A673 (cell line): Measurements from ENCODE around the gene AQP4.

Source experiments
- CTCF ChIP-seq: fragments of 300-800, 200-600 bp; sonication (generic); conservative IDR thresholded peaks from 2 replicates; pipeline ENCODE4 v1.5.1; 2017; ENCODE audit warnings: low read depth, mild to moderate bottlenecking, antibody characterized with exemption, low read length, moderate library complexity, mixed read lengths
- EZH2 ChIP-seq: fragments of 200-600 bp; sonication (generic); IDR thresholded peaks from 2 replicates; pipeline ENCODE4 v1.6.1; 2017; ENCODE audit warnings: borderline replicate concordance, low read depth, mild to moderate bottlenecking, mixed read lengths, antibody characterized with exemption, low read length; ENCODE audit not compliant: poor library complexity, severe bottlenecking

DNA sequence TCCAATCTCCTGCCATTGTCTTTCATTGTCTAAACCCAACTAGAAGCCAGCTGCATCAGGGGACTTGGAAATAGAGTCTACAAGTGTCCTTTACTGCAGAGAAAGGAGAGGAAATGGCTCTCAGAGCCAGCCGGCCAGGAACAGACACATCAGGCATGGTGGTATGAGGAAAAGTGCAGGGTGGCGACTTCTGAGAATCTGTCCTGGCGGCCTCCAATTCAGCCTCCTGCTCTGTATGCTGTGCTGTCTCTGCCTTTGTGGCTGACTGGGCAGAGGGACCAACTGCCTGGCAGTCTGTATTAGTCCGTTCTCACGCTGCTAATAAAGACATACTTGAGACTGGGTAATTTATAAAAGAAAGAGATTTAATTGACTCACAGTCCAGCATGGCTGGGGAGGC is 36.8 kb upstream of the AQP4 start:
- TF ChIP-seq CTCF = no peak
- TF ChIP-seq EZH2 = no peak
